K562 (cell line): ENCODE measurements around the gene PIH1D1. TPM values are rescaled to one million over a fixed set of nuclear protein-coding genes. Genes with fewer than 3 reads are reported as not detected.

Experiments used
- BRF2 ChIP-seq: IDR thresholded peaks from 3 replicates; pipeline ENCODE4 v1.6.1; 2011; ENCODE audit warnings: borderline replicate concordance, mild to moderate bottlenecking; ENCODE audit not compliant: insufficient read length, insufficient read depth
- CBFA2T2 ChIP-seq: fragments of 450-650 bp; conservative IDR thresholded peaks from 2 replicates; pipeline ENCODE4 v1.6.1; 2017; ENCODE audit warnings: mild to moderate bottlenecking
- CCAR2 ChIP-seq: fragments of 200-400 bp; formaldehyde crosslinking; IDR thresholded peaks from 2 replicates; pipeline ENCODE4 v1.6.1; 2017; ENCODE audit warnings: mild to moderate bottlenecking, low read depth, low read length
- CREB1 ChIP-seq, 2 experiments: sonication (generic) in 1 of 2; formaldehyde crosslinking in 1 of 2; IDR thresholded peaks; 2 replicates each; pipeline versions ENCODE4 v1.6.1 to v1.8.0; 2012 to 2022; ENCODE audit warnings: inconsistent platforms in 1 of 2, mild to moderate bottlenecking in 1 of 2, missing genetic modification reagents in 1 of 2, moderate library complexity in 1 of 2
- E2F5 ChIP-seq: sonication (generic); formaldehyde crosslinking; IDR thresholded peaks from 2 replicates; pipeline ENCODE4 v1.8.0; 2022; ENCODE audit warnings: mild to moderate bottlenecking, missing genetic modification reagents
- EP400 ChIP-seq: fragments of 450-650 bp; IDR thresholded peaks from 2 replicates; pipeline ENCODE4 v1.6.1; 2017; ENCODE audit warnings: antibody characterized with exemption, mild to moderate bottlenecking, moderate library complexity
- HNRNPH1 ChIP-seq: fragments of 200-400 bp; formaldehyde crosslinking; optimal IDR thresholded peaks from 2 replicates; pipeline ENCODE3; 2017; ENCODE audit warnings: low read depth, mild to moderate bottlenecking, low read length, moderate library complexity
- JUND ChIP-seq, 2 experiments: IDR thresholded peaks; 2 replicates in 1 of 2; 3 replicates in 1 of 2; pipeline ENCODE4 v1.6.1; 2011; ENCODE audit warnings: borderline replicate concordance in 2 of 2, low read depth in 2 of 2, low read length in 2 of 2, improper control_type of control experiment in 1 of 2, missing biosample characterization in 1 of 2, missing genetic modification characterization in 1 of 2, missing genetic modification reagents in 1 of 2
- MBD1 ChIP-seq: fragments of 250-450 bp; sonication (Bioruptor Pico); IDR thresholded peaks from 2 replicates; pipeline ENCODE4 v1.8.0; 2022; ENCODE audit warnings: inconsistent platforms
- MEF2D ChIP-seq: conservative IDR thresholded peaks from 2 replicates; pipeline ENCODE4 v1.6.1; 2016; ENCODE audit warnings: low read depth, missing genetic modification characterization, missing compliant biosample characterization
- NR2C1 ChIP-seq, 2 experiments: fragments of 450-650 bp; IDR thresholded peaks; 2 replicates each; pipeline ENCODE4 v1.6.1; 2017; ENCODE audit warnings: mild to moderate bottlenecking in 2 of 2, antibody characterized with exemption in 1 of 2, inconsistent platforms in 1 of 2, missing compliant biosample characterization in 1 of 2, missing genetic modification characterization in 1 of 2
- PHB2 ChIP-seq: fragments of 450-650 bp; IDR thresholded peaks from 2 replicates; pipeline ENCODE4 v1.6.1; 2017; ENCODE audit warnings: low read depth
- PHF20 ChIP-seq: fragments of 450-650 bp; IDR thresholded peaks from 2 replicates; pipeline ENCODE4 v1.6.1; 2018; ENCODE audit not compliant: partially characterized antibody
- POLR2AphosphoS2 ChIP-seq: IDR thresholded peaks from 2 replicates; pipeline ENCODE4 v1.6.1; 2012; ENCODE audit warnings: low read length, improper control_type of control experiment
- PYGO2 ChIP-seq: fragments of 450-650 bp; IDR thresholded peaks from 2 replicates; pipeline ENCODE4 v1.6.1; 2016; ENCODE audit warnings: mild to moderate bottlenecking, missing genetic modification characterization, moderate library complexity, missing compliant biosample characterization
- SLC30A9 ChIP-seq: fragments of 250-450 bp; sonication (Bioruptor Pico); IDR thresholded peaks from 2 replicates; pipeline ENCODE4 v1.8.0; 2022; ENCODE audit warnings: mild to moderate bottlenecking, moderate library complexity
- TARDBP ChIP-seq: fragments of 450-650 bp; IDR thresholded peaks from 2 replicates; pipeline ENCODE4 v1.6.1; 2016
- THAP7 ChIP-seq: fragments of 250-450 bp; sonication (Bioruptor Pico); IDR thresholded peaks from 2 replicates; pipeline ENCODE4 v1.5.0; 2021
- THRA ChIP-seq: fragments of 450-650 bp; IDR thresholded peaks from 2 replicates; pipeline ENCODE4 v1.6.1; 2017; ENCODE audit warnings: mild to moderate bottlenecking, moderate library complexity
- ZNF316 ChIP-seq: fragments of 450-650 bp; IDR thresholded peaks from 2 replicates; pipeline ENCODE4 v1.6.1; 2016
- ZNF717 ChIP-seq: fragments of 250-450 bp; sonication (Bioruptor Pico); IDR thresholded peaks from 2 replicates; pipeline ENCODE4 v1.5.0; 2021
- ZNF780A ChIP-seq: fragments of 250-450 bp; sonication (Bioruptor Pico); IDR thresholded peaks from 2 replicates; pipeline ENCODE4 v1.5.0; 2021; ENCODE audit warnings: mild to moderate bottlenecking
- ZSCAN32 ChIP-seq: fragments of 450-650 bp; formaldehyde crosslinking; IDR thresholded peaks from 2 replicates; pipeline ENCODE4 v1.4.0; 2020; ENCODE audit warnings: mild to moderate bottlenecking, moderate library complexity
- polyA plus RNA-seq, 8 experiments: library from polyadenylated mRNA; depleted of rRNA in 4 of 8; stranded (reverse) in 5 of 8; unstranded in 3 of 8; fragments of >200 nt; fragmentation: Nextera tagmentation in 2 of 8; fragmentation: Illumina TruSeq in 1 of 8; extraction: Ambion mirVana in 2 of 8; extraction: Trizol in 1 of 8; gene quantifications; 2 replicates each; pipeline versions ENCODE4 v1.2.1 to v1.2.3, GENCODE V29; 2011 to 2014; ENCODE audit warnings: inconsistent platforms in 1 of 8, missing spikeins in 1 of 8
- total RNA-seq, 7 experiments: library from RNA; depleted of rRNA in 6 of 7; stranded (reverse); fragments of >200 nt in 6 of 7; fragmentation: Illumina TruSeq in 2 of 7; extraction: Trizol in 2 of 7; gene quantifications; 2 replicates each; pipeline versions ENCODE4 v1.2.1 to v1.2.3, GENCODE V29; 2011 to 2021; ENCODE audit warnings: low replicate concordance in 1 of 7

The PIH1D1 gene
- total and polyA plus RNA-seq, 9 of the 15 experiments (the other 6 are each of a cell fraction or from before 2014, with no cell fraction given), result 26.5 to 224 (median 137) TPM

GRCh38 chr19:49443366-49444099 lies 8.1 kb downstream of the PIH1D1 start (continued):
- TF ChIP-seq BRF2, result no peak
- no peak for TF ChIP-seq SLC30A9
- no peak for TF ChIP-seq HNRNPH1
- no peak for TF ChIP-seq ZNF316
- no peak for TF ChIP-seq E2F5 (CRISPR knock-in tag)
- TF ChIP-seq JUND (IDR thresholded peaks at IDR 0.05; ENCODE audit: borderline replicate concordance, low read depth, low read length), result peak; percentile 18; the same call in 1 of the 2 replicates
- TF ChIP-seq JUND (tag; IDR thresholded peaks at IDR 0.05; ENCODE audit: borderline replicate concordance, low read depth, low read length), result no peak; the same call in 2 of the 3 replicates
- TF ChIP-seq MEF2D (tag), result no peak
- TF ChIP-seq EP400, result peak; percentile 76
- no peak for TF ChIP-seq MBD1 (CRISPR knock-in tag)
- TF ChIP-seq PHF20, result no peak
- TF ChIP-seq POLR2AphosphoS2, result no peak
- no peak for TF ChIP-seq CCAR2
- no peak for TF ChIP-seq THRA
- TF ChIP-seq ZNF717 (CRISPR knock-in tag), result no peak
- TF ChIP-seq CBFA2T2, result peak; percentile 36
- 0 out of 2 replicates have a peak, but pooled peaks have one; percentile 29 for TF ChIP-seq THAP7 (CRISPR knock-in tag)
- TF ChIP-seq PYGO2 (tag), result no peak
- no peak for TF ChIP-seq ZNF780A (CRISPR knock-in tag)
- no peak for TF ChIP-seq ZSCAN32 (CRISPR knock-in tag)
- peak; percentile 70 for TF ChIP-seq NR2C1 (IDR thresholded peaks at IDR 0.05)
- peak; percentile 83 for TF ChIP-seq NR2C1 (tag; IDR thresholded peaks at IDR 0.05)
- no peak for TF ChIP-seq PHB2
- peak; percentile 64 for TF ChIP-seq CREB1 (IDR thresholded peaks at IDR 0.05)
- TF ChIP-seq CREB1 (CRISPR knock-in tag; IDR thresholded peaks at IDR 0.05), result peak; percentile 67; the same call in 1 of the 2 replicates
- TF ChIP-seq TARDBP, result peak; percentile 83
